Neural progenitor cell (in vitro differentiated cells): ENCODE data around the gene SYT1. TPM values are rescaled to one million over a fixed set of nuclear protein-coding genes. Genes with fewer than 3 reads are reported as not detected.

Experiments used
- DNase-seq: peaks from one replicate; pipeline ENCODE4 v3.0.0-alpha.2; 2016; ENCODE audit warnings: low spot score
- H2AFZ ChIP-seq: fragments of 200-600 bp; sonication (generic); replicated peaks from 2 replicates; pipeline ENCODE4 v1.6.1; 2016; ENCODE audit warnings: antibody characterized with exemption
- H3F3A ChIP-seq: fragments of 200-600 bp; sonication (generic); 2 replicates; pipeline ENCODE4 v1.6.1; 2016; ENCODE audit warnings: antibody characterized with exemption, low read depth
- H3K27ac ChIP-seq: fragments of 200-600 bp; sonication (generic); 2 replicates; pipeline ENCODE4 v1.5.1; 2016; ENCODE audit warnings: mild to moderate bottlenecking
- H3K27me3 ChIP-seq: fragments of 200-600 bp; sonication (generic); 2 replicates; pipeline ENCODE4 v1.6.1; 2016; ENCODE audit warnings: mild to moderate bottlenecking, moderate library complexity
- H3K36me3 ChIP-seq: fragments of 200-600 bp; sonication (generic); 2 replicates; pipeline ENCODE4 v1.5.1; 2016
- H3K4me1 ChIP-seq: fragments of 200-600 bp; sonication (generic); 2 replicates; pipeline ENCODE4 v1.6.1; 2016; ENCODE audit warnings: mixed run types
- H3K4me2 ChIP-seq: fragments of 200-600 bp; sonication (generic); 2 replicates; pipeline ENCODE4 v1.6.1; 2016
- H3K4me3 ChIP-seq: fragments of 200-600 bp; sonication (generic); 2 replicates; pipeline ENCODE4 v1.5.1; 2016
- H3K79me2 ChIP-seq: fragments of 200-600 bp; sonication (generic); 2 replicates; pipeline ENCODE4 v1.6.1; 2016; ENCODE audit warnings: low read depth
- H3K9ac ChIP-seq: fragments of 200-600 bp; sonication (generic); 2 replicates; pipeline ENCODE4 v1.6.1; 2016
- H3K9me3 ChIP-seq: fragments of 200-600 bp; sonication (generic); 2 replicates; pipeline ENCODE4 v1.5.1; 2016; ENCODE audit warnings: low read depth
- H4K20me1 ChIP-seq: fragments of 200-600 bp; sonication (generic); 2 replicates; pipeline ENCODE4 v1.6.1; 2016; ENCODE audit warnings: low read depth
- H3K27ac Mint-ChIP-seq: 3 replicates; pipeline ENCODE4 v1.8.0; 2021; ENCODE audit warnings: mixed read lengths
- H3K27me3 Mint-ChIP-seq: 2 replicates; pipeline ENCODE4 v1.8.0; 2022; ENCODE audit warnings: low read depth, mild to moderate bottlenecking, inconsistent platforms, moderate library complexity, mixed read lengths; ENCODE audit not compliant: insufficient read depth
- H3K36me3 Mint-ChIP-seq: 3 replicates; pipeline ENCODE4 v1.8.0; 2021; ENCODE audit warnings: mixed read lengths
- H3K4me1 Mint-ChIP-seq: 3 replicates; pipeline ENCODE4 v1.8.0; 2021; ENCODE audit warnings: mixed read lengths
- H3K4me3 Mint-ChIP-seq: 3 replicates; pipeline ENCODE4 v1.8.0; 2021; ENCODE audit warnings: mild to moderate bottlenecking, moderate library complexity, mixed read lengths
- H3K9me3 Mint-ChIP-seq: 3 replicates; pipeline ENCODE4 v1.8.0; 2020; ENCODE audit warnings: mixed read lengths
- EZH2 ChIP-seq: fragments of 200-600 bp; sonication (generic); IDR thresholded peaks from 2 replicates; pipeline ENCODE4 v1.6.1; 2017; ENCODE audit warnings: antibody characterized with exemption, mild to moderate bottlenecking, moderate library complexity
- EZH2phosphoT487 ChIP-seq: fragments of 200-600 bp; sonication (generic); IDR thresholded peaks from 2 replicates; pipeline ENCODE4 v1.6.1; 2017; ENCODE audit warnings: antibody characterized with exemption
- total RNA-seq: library from RNA; depleted of rRNA; stranded (reverse); fragments of >200 nt; gene quantifications from 2 replicates; pipeline ENCODE4 v1.2.3, GENCODE V29; 2015; ENCODE audit warnings: low replicate concordance
- TF ChIP-seq, protein P1 (sequence below): fragments of 200-600 bp; sonication (generic); IDR thresholded peaks from 2 replicates; pipeline ENCODE4 v1.5.1; 2017; ENCODE audit warnings: antibody characterized with exemption, mild to moderate bottlenecking

SYT1 gene
- total RNA-seq, 1 donor from 2014 or later = 36.9 TPM

DNA sequence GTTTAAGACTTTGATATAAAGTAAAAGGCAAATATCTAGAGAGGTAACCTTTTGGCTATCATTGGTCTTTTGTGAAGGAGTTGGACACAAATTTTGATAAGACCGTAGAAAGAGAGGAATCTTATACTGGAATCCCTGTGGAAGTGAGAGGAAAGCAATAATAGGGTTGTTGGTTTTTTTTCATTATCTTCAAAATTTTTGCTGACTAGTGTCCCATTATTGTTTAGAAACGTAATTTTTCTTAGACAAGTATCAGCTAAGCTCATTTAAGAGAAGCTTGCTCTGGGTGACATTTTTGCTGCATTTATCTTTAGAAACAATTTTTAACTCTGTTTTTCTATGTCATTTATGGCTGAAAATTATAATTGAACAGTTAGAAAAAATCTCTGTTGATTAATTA lies 300.3 kb downstream of the SYT1 start:
- H3K4me1 ChIP-seq = no peaks in the 10 kb centered on the region
- no peaks in the 10 kb centered on the region for H3K36me3 Mint-ChIP-seq

GRCh38 chr12:79168687-79169086 lies 304.1 kb downstream of the SYT1 start:
- no peak overlapping the region for H3K27ac ChIP-seq
- no peaks in the 10 kb centered on the region for H3F3A ChIP-seq
- Mint-ChIP-seq H3K27ac (no peak overlapping the region), H3K9me3 (peaks cover 6% of the 10 kb centered on the region), H3K4me3 (no peak overlapping the region), H3K36me3 (peaks cover 4% of the 10 kb centered on the region), H3K4me1 (no peaks in the 10 kb centered on the region), H3K27me3 (no peaks in the 10 kb centered on the region)
- no peaks in the 10 kb centered on the region for H3K4me1 ChIP-seq
- no peaks in the 10 kb centered on the region for H3K79me2 ChIP-seq
- H3K9ac ChIP-seq = no peak overlapping the region
- H3K36me3 ChIP-seq = no peaks in the 10 kb centered on the region
- no peak overlapping the region for H3K4me2 ChIP-seq
- TF ChIP-seq EZH2 (no peak), EZH2phosphoT487 (no peak)
- TF ChIP-seq, protein P1, sequence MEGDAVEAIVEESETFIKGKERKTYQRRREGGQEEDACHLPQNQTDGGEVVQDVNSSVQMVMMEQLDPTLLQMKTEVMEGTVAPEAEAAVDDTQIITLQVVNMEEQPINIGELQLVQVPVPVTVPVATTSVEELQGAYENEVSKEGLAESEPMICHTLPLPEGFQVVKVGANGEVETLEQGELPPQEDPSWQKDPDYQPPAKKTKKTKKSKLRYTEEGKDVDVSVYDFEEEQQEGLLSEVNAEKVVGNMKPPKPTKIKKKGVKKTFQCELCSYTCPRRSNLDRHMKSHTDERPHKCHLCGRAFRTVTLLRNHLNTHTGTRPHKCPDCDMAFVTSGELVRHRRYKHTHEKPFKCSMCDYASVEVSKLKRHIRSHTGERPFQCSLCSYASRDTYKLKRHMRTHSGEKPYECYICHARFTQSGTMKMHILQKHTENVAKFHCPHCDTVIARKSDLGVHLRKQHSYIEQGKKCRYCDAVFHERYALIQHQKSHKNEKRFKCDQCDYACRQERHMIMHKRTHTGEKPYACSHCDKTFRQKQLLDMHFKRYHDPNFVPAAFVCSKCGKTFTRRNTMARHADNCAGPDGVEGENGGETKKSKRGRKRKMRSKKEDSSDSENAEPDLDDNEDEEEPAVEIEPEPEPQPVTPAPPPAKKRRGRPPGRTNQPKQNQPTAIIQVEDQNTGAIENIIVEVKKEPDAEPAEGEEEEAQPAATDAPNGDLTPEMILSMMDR = no peak
- no peaks in the 10 kb centered on the region for H3K27me3 ChIP-seq
- no peak overlapping the region for H3K4me3 ChIP-seq
- H2AFZ ChIP-seq = no peak overlapping the region
- DNase-seq = no peak
- no peaks in the 10 kb centered on the region for H4K20me1 ChIP-seq
- no peaks in the 10 kb centered on the region for H3K9me3 ChIP-seq

More for the DNA sequence above, 300.3 kb downstream of the SYT1 start:
- TF ChIP-seq EZH2phosphoT487 = no peak
- TF ChIP-seq EZH2 = no peak
- TF ChIP-seq, protein P1 = no peak
- Histone ChIP-seq H3K27ac (no peak overlapping the region), H3K27me3 (no peaks in the 10 kb centered on the region), H3K9ac (no peak overlapping the region), H3K4me2 (no peak overlapping the region), H3K9me3 (no peaks in the 10 kb centered on the region), H2AFZ (no peak overlapping the region), H4K20me1 (no peaks in the 10 kb centered on the region), H3K4me3 (no peak overlapping the region), H3F3A (no peaks in the 10 kb centered on the region), H3K36me3 (no peaks in the 10 kb centered on the region), H3K79me2 (no peaks in the 10 kb centered on the region)
- no peak overlapping the region for H3K4me3 Mint-ChIP-seq
- H3K9me3 Mint-ChIP-seq = no peaks in the 10 kb centered on the region
- no peaks in the 10 kb centered on the region for H3K4me1 Mint-ChIP-seq
- no peaks in the 10 kb centered on the region for H3K27me3 Mint-ChIP-seq
- DNase-seq = no peak
- no peak overlapping the region for H3K27ac Mint-ChIP-seq

DNA sequence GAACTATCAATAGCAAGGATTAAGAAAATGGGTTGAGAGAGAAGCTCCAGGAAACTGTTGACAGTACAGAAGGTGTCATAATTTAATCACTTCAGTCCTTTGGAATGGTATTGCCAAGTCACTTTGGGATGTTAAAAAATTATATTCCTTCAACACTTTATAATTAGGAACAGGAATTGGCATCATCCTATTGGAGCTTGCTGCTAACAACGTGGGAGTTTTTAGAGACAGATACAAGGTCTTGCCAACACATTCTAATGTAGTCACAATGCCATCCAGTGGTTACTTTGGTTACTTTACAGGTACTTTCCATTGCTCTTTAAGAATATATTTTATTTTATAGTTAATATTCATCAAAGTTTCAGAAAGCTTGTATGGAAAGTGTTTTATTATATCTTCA lies 310.1 kb downstream of the SYT1 start:
- no peak overlapping the region for H2AFZ ChIP-seq
- no peaks in the 10 kb centered on the region for H3K27me3 ChIP-seq
- Mint-ChIP-seq H3K27ac (no peak overlapping the region), H3K9me3 (peaks cover 13% of the 10 kb centered on the region), H3K4me3 (no peak overlapping the region), H3K27me3 (no peaks in the 10 kb centered on the region), H3K36me3 (peaks cover 4% of the 10 kb centered on the region), H3K4me1 (no peaks in the 10 kb centered on the region)
- no peak overlapping the region for H3K9ac ChIP-seq
- H3K4me1 ChIP-seq = no peaks in the 10 kb centered on the region
- H3K27ac ChIP-seq = no peak overlapping the region
- H3K9me3 ChIP-seq = no peaks in the 10 kb centered on the region
- TF ChIP-seq EZH2 = no peak
- TF ChIP-seq, protein P1 = no peak
- TF ChIP-seq EZH2phosphoT487 = no peak
- H3K4me2 ChIP-seq = no peak overlapping the region
- H4K20me1 ChIP-seq = no peaks in the 10 kb centered on the region
- H3K36me3 ChIP-seq = no peaks in the 10 kb centered on the region
- no peak for DNase-seq
- no peaks in the 10 kb centered on the region for H3F3A ChIP-seq
- no peak overlapping the region for H3K4me3 ChIP-seq
- H3K79me2 ChIP-seq = no peaks in the 10 kb centered on the region

- Histone ChIP-seq H3K27ac (no peak overlapping the region), H3K4me3 (no peak overlapping the region), H2AFZ (no peak overlapping the region), H3K27me3 (no peaks in the 10 kb centered on the region), H3F3A (no peaks in the 10 kb centered on the region), H3K9me3 (no peaks in the 10 kb centered on the region), H3K4me1 (no peaks in the 10 kb centered on the region), H3K79me2 (no peaks in the 10 kb centered on the region), H4K20me1 (no peaks in the 10 kb centered on the region), H3K9ac (no peak overlapping the region), H3K36me3 (no peaks in the 10 kb centered on the region), H3K4me2 (no peak overlapping the region)
- Mint-ChIP-seq H3K27me3 (no peaks in the 10 kb centered on the region), H3K27ac (no peak overlapping the region), H3K4me1 (peaks cover 6% of the 10 kb centered on the region), H3K4me3 (no peak overlapping the region), H3K36me3 (no peaks in the 10 kb centered on the region), H3K9me3 (peaks cover 4% of the 10 kb centered on the region)
- TF ChIP-seq, protein P1 = no peak
- TF ChIP-seq EZH2 = no peak
- no peak for DNase-seq
Observed at GRCh38 chr12:79183003-79183402, 318.4 kb downstream of the SYT1 start.
